ENCODE results near the gene MTHFS.
"Not testable (repeated sequence)": the region's sequence is repeated elsewhere in the genome, so short reads cannot be mapped to it uniquely, and the experiment has no call there.

The MTHFS gene

DNA sequence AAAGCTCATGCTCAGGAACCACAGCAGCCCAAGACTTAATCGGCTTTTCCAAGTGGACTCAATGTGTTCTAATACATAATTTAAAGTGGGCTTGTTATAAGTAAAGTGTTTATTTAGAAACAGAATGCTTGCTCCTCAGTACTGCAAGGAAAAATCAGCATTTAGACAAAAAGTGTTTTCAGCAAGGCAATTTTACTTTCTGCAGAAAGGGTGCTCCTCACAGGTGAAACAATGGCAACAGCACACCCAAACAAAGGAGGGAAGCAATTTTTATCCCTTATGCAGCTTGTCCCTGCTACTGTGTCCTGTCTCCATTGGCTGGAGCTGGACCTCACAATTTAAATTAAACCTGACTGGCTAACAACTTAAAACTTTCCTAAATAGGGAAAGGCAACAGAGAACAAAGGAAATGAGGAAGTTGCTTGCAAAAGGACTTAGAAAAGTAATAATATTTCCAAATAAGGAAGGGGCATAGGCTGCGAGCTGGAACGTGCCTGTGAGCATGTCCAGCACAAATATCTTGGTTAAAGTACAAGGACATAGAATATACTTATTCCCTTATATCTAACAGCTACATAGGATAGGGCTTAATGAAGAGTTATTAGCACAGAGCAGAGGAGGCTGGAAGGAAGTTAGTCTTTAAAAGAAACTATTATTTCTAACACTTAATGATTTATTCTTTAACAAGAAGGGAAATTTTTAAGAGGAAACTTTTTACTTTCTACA lies 19.1 kb upstream of the MTHFS start:
- DNase-seq (ENCODE audit: low read depth in 2 of 2) = not testable (repeated sequence)

DNA sequence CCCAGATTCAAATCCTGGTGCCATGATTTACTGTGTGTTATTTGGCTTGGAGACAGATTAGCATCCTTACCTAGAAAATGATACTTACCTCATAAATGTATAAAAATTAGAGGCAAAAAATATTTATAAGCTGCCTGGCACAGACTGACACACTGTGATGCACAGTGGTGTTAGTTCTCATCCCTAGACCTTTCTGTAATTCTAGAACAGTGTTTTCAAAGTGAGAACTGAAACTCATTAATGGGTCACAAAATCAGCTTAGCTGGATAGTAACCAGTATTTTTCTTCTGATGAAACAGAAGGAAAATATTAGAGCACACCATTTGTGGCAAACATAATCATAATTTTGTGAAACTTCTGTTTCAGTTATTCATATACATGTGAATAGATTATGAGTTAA lies 17.9 kb upstream of the MTHFS start:
- no peak for DNase-seq (ENCODE audit: low read depth in 2 of 2)

DNA sequence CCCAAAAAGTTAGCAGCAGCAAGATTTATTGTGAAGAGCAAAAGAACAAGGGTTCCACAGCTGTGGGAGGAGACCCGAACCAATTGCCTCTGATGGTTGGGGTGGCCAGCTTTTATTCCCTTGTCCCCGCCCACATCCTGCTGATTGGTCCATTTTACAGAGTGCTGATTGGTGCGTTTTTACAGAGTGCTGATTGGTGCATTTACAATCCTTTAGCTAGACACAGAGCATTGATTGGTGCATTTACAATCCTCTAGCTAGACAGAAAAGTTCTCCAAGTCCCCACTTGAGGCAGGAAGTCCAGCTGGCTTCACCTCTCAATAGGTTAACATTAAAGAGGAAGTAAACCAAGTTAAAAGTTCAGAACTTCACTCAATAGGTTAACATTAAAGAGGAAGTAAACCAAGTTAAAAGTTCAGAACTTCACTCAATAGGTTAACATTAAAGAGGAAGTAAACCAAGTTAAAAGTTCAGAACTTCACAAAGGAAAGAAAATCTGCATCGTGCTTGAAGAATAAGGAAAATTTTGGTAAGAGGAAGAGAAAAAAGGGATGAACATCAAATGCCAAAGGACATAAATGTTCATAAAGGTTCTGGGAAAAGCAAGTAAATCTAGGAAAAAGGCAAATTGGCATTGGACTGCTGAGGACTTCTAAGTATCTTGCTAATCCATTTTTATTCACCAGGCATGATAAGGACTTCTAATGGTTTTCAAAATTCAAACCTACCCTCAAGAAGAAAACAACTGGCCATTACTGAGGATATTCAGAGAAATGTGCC lies 12.9 kb upstream of the MTHFS start:
- not testable (repeated sequence) for DNase-seq (ENCODE audit: low read depth in 2 of 2)

DNA sequence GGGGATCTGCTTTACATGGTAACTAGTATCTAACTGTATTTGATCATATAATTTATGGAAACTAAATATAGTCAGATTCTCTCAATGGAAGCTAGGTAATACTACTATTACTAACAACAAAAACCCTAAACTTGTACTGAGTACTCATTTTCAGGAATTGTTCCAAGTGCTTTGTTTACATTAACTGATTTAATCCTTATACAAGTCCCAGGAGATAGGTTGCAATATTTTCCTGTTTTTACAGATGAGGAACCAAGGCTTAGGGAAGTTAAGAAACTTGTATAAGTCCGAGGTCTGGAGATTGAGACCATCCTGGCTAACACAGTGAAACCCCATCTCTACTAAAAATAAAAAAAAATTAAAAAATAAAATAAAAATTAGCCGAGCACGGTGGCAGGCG lies 7.5 kb upstream of the MTHFS start:
- no peak for DNase-seq (ENCODE audit: low read depth in 2 of 2)

DNA sequence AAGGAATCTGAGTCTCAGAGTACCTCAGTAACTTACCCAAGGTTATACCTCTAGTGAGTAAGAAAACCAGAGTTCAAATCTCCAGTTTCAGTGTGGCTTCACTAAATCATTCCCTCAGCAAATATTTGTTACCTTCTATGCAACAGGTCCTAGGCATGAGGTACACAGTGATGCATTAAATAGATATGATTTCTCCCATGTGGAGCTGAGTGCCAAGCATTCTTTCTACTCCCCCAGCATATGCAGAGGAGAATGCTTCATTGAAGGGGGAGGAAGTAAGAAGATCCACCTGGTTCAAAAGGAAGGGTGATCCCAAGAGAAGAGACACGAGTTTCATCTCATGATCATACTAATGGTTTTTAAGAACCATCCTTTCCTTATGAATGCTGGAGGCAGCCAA lies 6.8 kb upstream of the MTHFS start:
- no peak for DNase-seq (ENCODE audit: low read depth in 2 of 2)

DNA sequence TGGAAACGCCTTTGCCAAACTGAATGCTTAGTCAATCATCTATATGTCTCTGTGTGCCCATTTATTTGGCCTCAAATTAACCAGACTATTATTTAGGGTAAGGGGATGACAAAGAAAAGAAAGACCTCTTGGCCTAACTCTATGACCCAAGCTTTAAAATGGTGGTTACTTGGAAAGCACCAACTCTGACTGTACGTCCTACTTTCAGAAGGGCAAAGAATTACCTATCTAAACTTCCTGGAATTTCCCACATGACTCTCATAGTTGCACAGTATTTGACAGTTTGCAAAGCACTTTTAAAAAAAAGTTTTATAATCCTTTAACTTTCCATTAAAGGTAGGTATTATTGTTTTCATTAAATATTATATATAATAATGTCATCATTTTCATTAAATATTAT lies 6.3 kb upstream of the MTHFS start:
- no peak for DNase-seq (ENCODE audit: low read depth in 2 of 2)

DNA sequence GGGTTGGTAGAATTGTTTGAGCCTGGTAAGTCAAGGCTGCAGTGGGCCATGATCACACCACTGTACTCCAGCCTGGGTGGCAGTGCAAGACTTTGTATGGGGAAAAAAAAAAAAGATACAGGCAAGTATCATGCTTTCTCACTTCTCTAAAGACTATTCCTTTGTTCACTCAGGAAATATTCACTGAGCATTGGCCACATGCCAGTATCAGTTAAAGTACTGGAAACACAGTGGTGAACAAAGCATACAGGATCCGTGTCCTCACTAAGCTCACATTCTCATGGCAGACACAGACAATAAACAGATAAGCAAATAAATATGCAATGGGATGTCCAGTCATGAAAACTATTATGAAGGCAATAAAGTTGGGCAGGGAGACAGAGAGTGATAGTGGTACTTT lies 5.1 kb upstream of the MTHFS start:
- DNase-seq (ENCODE audit: low read depth in 2 of 2) = no peak

DNA sequence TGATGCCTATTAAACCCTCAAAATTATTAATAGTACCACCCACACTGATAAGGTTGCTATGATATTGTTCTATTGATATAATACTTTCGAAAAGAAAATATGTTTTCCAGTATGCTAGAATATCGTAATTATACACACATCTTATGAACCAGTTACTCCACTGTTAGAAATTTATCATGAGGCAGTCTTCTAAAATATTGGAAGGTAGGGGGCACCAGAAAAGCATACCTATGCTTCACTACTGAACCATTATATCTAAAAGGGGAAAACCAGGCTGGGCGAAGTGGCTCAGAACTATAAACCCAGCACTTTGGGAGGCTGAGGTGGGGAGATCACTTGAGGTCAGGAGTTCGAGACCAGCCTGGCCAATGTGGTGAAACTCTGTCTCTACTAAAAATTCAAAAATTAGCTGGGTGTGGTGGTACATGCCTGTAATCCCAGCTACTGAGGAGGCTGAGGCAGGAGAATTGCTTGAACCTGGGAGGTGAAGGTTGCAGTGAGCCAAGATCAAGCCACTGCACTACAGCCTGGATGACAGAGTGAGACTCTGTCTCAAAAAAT lies 4.1 kb upstream of the MTHFS start:
- DNase-seq (ENCODE audit: low read depth in 2 of 2) = not testable (repeated sequence)

DNA sequence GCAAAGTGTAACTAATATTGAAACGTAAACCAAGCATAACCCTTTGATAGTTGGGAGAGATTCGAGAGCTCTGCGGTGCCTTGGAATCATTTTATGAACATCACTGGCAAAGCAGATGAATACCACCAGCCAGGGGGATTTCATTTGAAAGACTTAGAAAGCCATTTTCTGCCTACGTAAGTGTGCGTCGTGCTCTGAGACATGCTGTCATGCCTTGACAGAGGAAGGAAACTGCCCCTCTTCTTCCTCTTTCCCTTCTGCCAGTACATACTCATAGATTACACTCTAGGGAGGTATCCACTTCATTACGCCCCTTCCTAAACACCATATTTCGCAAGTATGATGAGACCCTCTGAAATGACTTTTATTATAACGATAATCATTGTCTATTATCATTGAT lies 3.3 kb upstream of the MTHFS start:
- no peak for DNase-seq (ENCODE audit: low read depth in 2 of 2)

DNA sequence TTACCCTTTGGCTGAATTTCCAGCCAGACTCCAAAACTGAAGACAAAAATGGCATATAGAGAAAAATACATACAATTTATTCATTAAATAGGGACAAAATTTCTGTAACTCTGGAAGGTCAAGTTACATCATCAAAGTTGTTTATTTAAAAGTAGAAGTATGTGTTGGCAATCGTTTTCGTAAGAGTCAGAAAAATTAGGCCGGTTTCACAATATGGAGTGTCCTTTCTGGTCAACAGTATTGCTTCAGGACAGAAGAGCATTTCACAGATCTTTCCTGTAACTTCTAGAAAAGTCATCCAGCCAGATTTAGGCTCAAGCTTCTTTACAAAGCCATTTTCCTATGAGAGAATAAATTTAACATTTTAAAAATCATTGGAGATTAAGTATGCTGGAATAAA lies 2.0 kb upstream of the MTHFS start:
- DNase-seq (ENCODE audit: low read depth in 2 of 2) = not testable (repeated sequence)

DNA sequence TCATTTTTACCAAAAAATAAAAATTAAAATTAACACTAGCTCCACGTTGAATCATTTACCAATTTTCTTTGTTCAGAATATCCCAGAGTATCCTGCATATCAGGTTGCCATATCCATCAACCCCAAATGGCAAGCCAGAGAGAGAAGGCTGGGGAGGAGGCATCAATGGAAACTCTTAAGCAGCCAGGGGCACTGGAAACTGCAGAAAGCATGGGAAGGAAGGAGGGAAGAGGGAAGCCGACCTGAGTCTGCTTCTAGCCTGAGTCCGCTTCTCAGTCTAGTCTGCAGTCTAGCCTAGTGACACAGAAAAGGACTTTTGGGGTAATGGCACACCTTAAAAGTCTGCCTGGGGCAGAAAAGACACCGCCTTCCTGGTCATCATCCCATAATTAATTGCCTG lies 1.6 kb upstream of the MTHFS start:
- no peak for DNase-seq (ENCODE audit: low read depth in 2 of 2)

DNA sequence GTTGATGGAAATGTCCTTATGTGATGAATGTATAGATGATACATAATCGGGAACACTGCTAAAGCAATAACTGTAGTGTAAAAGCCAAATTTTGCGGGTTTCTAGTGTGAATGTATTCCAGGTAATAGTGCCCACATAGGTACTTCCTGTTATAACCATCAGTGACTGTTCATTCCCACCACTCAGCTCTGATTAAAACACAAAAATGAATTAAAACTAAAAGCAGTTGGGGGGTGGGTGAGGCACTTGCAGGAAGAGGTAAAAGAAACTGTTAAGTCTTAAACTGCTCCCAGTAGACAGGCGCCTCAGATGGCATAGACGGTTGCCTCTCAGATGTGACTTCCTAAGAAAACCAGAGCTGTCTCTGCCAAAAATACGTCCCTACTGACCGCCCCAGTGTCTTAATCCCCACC lies 893 bp upstream of the MTHFS start:
- DNase-seq (ENCODE audit: low read depth in 2 of 2) = no peak

DNA sequence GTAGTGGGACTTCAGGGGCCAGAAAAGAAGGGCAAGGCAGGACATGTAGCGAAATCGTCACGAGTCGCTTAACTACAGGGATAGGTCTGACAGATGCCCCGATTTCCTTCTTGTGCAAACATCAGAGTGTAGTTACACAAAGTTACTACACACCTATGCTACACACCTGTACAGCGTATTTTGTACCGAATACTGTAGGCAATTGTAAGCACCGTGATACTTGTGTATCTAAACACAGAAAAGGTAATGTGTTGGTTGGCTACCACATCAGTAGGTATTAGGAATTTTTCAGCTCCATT lies 515 bp upstream of the MTHFS start:
- DNase-seq (ENCODE audit: low read depth in 2 of 2) = no peak

DNA sequence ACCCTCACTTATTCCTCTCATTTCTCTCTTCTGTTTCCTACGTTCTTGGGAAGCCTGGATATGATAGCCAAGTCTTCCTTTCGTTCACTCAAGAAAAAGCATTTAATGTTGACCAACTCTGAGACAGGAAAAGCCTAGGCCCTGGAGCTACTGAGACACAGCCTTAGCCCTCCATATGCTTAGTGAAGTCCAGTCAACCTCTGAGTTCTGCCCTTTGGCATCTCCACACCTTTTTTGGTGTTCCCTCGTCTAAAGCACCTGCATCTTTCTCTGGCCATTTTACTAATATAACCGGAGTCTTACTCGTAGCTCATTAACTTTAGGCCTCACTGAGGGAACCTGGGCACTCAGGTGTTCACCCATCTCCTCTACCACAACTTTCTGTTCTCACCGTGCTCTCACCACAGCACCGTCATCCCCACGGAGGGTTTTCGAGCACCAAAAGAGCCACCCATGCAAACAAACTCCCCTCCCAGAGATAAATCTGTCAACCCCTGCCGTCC lies 632 bp downstream of the MTHFS start:
- DNase-seq (ENCODE audit: low read depth in 2 of 2) = no peak

DNA sequence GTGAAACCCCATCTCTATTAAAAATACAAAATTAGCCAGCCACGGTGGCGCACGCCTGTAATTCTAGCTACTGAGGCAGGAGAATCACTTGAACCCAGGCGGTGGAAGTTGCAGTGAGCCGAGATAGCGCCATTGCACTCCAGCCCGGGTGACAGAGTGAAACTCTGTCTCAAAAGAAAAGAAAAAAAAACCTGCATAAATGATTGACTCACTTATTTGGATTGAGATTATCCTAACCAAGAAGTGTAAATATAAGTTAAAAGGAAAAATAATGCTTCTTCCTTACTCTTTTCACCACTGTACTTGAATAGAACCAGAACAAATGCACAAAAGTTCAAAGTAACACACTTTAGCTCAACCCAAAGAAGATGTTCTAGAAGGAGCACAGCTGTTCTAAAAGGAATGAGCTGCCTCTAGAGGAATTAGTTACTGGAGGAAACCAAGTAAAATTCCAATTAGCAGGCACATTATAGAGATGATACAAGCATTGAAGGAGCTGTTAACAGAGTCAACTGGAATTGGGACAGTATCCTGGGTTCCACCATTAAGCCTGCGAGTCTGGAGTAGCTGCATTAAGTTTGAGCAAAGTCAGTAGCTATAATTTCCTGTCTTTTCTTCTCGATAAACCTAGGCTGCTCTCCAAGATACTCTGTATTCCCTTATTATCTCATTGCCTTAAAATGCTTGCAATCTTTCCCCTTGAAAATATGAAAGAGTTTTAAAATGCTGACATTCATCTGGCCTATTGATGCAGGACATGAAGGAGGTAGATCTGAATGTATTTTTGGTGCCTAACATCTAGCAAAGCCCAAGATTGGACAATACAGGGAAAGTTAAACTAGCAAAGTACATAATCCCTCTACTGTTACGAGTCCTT lies 9.5 kb downstream of the MTHFS start:
- no peak for DNase-seq (ENCODE audit: low read depth in 2 of 2)

DNA sequence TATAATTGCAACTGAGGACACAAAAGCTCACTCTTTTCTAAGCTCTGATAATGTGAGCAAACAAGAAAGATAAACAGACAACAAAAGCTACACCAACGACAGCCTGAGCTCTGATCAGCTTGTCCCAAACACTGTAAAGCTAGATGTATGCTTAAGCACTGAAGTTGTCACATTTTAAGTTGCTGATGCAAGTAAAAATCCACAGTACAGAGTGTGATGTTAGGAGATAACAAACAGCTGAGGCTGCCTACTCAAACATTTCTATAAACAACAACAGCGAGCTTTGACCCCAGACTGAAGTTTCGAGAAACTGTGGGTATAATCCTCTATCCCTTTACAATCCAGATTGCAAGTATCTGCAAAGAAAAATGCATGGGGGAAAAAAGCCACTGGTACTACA lies 10.7 kb downstream of the MTHFS start:
- DNase-seq (ENCODE audit: low read depth in 2 of 2) = no peak

DNA sequence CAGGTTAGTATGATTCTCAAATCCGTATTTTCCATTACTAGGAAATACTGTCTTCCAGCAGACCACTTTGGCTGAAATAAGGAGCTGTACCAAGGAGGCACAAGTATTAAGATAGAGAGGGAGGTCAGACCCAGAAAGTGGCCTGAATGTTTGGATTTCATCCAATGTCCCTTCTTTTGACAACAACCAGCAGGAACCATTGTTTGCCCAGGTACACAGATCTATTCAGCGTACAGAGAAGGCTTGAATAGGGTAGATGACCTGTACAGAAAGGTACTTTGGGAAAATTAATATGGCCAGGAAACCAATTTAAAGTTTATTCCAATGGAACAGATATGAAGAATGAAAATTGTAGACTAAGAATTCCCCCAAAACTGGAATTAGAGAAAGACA lies 12.6 kb downstream of the MTHFS start:
- DNase-seq (ENCODE audit: low read depth in 2 of 2) = no peak

DNA sequence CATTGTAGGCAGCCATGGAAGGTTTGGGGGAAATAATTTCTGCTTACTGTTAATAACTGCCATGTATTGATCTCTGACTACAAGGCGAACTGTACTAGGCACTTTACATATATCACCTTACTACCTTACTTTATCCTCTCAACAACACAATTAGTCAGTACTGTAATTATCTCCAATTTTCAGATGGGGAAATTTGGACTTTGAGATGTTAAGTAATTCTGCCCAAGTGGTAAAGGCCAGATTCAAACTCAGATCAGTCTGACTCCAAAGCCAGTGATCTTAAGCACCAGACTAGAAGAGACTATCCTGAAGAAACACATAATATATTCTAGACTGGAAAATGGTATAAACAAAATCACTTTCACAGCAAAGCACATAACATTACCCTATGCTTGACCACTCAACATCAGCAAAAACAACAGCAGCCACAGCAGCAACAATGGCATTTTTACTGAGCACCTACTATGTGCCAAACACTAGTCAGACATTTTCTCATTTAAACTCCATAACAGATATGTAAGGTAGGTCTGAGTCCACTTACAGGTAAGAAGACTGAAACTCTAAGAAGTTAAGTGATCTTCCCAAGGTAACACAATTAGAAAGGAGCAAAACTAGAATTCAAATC lies 13.1 kb downstream of the MTHFS start:
- no peak for DNase-seq (ENCODE audit: low read depth in 2 of 2)

DNA sequence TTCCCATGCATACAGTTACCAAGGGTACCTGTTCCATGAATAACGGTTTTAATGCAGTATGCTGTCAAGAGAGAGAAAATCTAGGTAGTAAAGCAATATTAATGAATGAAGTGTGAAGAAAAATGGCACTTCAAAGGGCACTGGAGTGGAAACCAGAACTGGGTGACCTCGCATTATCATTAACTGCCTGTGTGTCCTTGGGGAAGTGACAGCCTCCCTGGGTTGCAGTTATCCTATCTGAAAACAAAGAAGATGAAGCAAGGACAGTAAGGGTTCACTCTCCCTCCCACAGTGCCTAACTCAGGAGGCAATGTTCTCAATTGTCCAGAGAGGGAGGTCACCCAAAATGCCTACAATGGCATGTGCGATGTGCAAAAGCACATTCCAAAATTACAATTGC lies 15.1 kb downstream of the MTHFS start:
- no peak for DNase-seq (ENCODE audit: low read depth in 2 of 2)

DNA sequence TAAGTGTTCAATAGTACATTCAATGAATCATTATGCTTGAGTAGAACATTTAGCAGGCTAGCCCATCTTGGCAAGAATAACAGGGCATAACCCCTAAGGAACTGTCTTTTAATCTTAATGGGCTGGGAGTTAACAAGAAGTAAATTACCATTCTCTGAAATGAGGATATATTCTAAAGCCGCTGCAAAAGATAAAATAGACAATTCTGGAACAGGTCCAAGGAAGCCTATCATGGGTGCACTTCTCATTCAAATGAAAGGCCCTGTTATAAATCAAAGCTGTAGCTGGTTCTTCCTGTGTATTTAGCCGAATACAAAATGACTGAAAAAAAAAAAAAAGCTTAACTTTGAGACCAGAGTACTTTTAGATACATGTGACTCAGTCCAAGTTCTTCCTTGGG lies 15.6 kb downstream of the MTHFS start:
- no peak for DNase-seq (ENCODE audit: low read depth in 2 of 2)

DNA sequence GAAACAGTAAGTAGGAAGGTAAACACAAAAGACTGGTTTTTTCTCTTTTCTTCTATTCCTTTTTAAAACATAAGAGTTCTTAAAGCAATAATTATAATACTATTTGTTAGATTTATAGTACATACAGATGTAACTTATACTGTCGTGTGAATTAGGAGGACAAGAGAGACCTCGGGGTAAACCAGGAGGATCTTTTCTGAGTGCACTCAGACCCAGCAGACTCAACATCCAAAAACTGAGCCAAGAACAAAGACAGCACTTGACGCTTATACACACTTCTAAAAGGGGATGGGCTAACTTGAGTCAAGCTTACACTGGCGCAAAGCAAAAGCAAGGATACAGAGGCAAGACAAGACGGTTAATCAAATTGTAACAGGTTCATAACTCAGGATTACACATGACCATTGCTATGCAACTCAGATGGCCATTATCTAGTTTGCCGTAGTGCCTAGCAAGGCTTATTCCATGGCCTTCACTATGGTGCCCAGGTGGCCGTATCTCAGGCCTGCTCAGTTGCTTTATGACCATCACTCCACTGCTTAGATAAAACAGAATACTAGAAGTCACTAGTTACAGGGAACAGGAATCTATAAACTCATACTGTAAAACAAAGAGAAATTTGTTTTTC lies 18.6 kb downstream of the MTHFS start:
- DNase-seq (ENCODE audit: low read depth in 2 of 2) = no peak
